IPS-18a (cell line): ENCODE data around the gene SEC14L1.
"Not testable (repeated sequence)": the region's sequence is repeated elsewhere in the genome, so short reads cannot be mapped to it uniquely, and the experiment has no call there.

Experiments
- H3K27ac ChIP-seq: one replicate; pipeline ENCODE4 v1.5.1; 2013; ENCODE audit warnings: low read length
- H3K27me3 ChIP-seq: one replicate; pipeline ENCODE4 v1.6.1; 2013; ENCODE audit warnings: mild to moderate bottlenecking, low read length; ENCODE audit not compliant: control insufficient read depth, insufficient read depth
- H3K36me3 ChIP-seq: one replicate; pipeline ENCODE4 v1.6.1; 2013; ENCODE audit warnings: low read depth, low read length; ENCODE audit not compliant: control insufficient read depth
- H3K4me1 ChIP-seq: one replicate; pipeline ENCODE4 v1.6.1; 2013; ENCODE audit warnings: low read depth, low read length; ENCODE audit not compliant: control insufficient read depth
- H3K4me3 ChIP-seq: one replicate; pipeline ENCODE4 v1.5.1; 2013; ENCODE audit warnings: low read length
- H3K9ac ChIP-seq: one replicate; pipeline ENCODE4 v1.6.1; 2013; ENCODE audit warnings: mild to moderate bottlenecking, low read length, moderate library complexity
- H3K9me3 ChIP-seq: one replicate; pipeline ENCODE4 v1.6.1; 2013; ENCODE audit warnings: low read depth, low read length; ENCODE audit not compliant: control insufficient read depth

The SEC14L1 gene

DNA sequence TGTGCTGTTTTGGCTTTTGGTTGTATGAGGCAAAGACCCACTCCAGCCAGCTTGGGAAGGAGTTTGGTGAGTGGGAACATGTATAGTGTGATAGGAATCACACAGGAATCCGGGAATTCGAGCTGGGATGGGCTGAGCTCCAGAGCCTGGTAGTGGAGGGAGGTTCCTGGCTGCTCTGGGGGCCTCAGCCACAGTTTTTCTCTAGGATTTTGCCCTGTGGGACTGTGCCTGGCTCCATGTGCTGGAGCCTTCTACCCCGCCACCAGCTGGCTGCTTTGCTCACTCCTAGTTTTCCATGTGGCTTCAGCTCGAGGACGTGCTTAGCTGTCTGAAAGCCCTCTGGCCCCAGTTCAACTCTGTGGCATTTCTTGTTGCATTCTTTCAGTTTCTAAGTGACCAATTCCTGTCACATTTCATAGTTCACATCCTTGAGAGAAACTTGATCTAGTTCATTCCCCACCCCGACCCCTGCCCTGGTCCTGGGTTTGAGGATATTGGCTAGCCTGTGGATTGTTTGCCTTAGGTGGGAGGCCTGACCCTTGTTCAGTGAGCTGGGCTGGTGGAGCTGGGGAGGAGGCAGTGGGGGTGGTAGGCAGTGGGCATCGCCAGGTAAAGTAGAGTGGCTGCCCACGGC is 5.0 kb downstream of the SEC14L1 start:
- H3K9ac ChIP-seq: no peak overlapping the region
- no peak overlapping the region for H3K4me3 ChIP-seq

DNA sequence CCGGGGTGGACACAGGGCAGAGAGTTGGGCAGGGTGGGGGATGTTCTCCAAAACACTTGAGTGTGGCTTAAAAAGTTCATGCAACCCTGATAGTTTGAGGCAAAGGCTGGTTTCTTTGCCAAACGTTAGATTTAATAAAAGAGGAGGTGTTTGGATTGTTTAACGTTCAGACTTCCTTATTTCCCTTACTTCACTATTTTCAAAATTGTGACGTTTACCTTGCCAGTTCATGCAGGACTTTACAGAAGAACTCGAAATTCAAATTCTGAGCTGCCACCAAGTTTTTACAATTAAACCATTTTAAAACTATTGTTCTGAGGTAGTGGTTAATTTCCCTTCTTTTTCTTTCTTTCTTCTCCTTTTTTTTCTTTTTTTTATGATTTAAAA is 5.5 kb downstream of the SEC14L1 start:
- no peak overlapping the region for H3K27ac ChIP-seq
- H3K9me3 ChIP-seq: no peaks in the 10 kb centered on the region
- H3K9ac ChIP-seq: no peak overlapping the region
- peaks cover 13% of the 10 kb centered on the region for H3K4me1 ChIP-seq
- H3K36me3 ChIP-seq: peaks cover 20% of the 10 kb centered on the region
- H3K27me3 ChIP-seq: no peaks in the 10 kb centered on the region
- no peak overlapping the region for H3K4me3 ChIP-seq

More for the DNA sequence above, 5.0 kb downstream of the SEC14L1 start:
- Histone ChIP-seq H3K27me3 (no peaks in the 10 kb centered on the region), H3K36me3 (peaks cover 20% of the 10 kb centered on the region), H3K4me1 (peaks cover 13% of the 10 kb centered on the region), H3K27ac (no peak overlapping the region), H3K9me3 (no peaks in the 10 kb centered on the region)

DNA sequence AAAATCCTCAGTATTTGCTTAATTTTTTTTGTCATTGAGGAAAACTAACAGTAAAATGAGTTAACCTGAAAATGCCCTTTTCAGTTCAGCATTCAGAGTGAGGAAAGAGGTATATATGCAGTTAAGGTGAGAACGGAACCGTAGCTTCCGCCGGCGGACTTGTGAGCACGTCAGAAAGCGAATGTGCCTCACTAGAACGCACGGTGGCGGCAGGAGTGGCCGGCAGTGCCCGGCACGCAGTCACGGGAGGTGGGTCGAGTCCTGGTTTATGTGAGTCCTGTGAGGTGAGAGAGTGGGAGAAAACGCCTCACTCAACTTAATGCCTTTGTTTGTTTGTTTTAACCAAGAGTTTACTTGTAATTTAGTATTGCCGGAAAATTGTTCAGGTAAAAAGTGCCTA is 6.1 kb downstream of the SEC14L1 start:
- H3K9ac ChIP-seq: no peak overlapping the region

GRCh38 chr17:77147357-77147801 is 6.6 kb downstream of the SEC14L1 start:
- no peak overlapping the region for H3K4me3 ChIP-seq
- H3K9me3 ChIP-seq: no peaks in the 10 kb centered on the region
- H3K27me3 ChIP-seq: no peaks in the 10 kb centered on the region
- no peak overlapping the region for H3K9ac ChIP-seq
- H3K27ac ChIP-seq: no peak overlapping the region
- peaks cover 20% of the 10 kb centered on the region for H3K36me3 ChIP-seq
- peaks cover 13% of the 10 kb centered on the region for H3K4me1 ChIP-seq

More for the DNA sequence above, 6.1 kb downstream of the SEC14L1 start:
- no peak overlapping the region for H3K4me3 ChIP-seq
- no peaks in the 10 kb centered on the region for H3K9me3 ChIP-seq
- H3K36me3 ChIP-seq: peaks cover 20% of the 10 kb centered on the region
- H3K27me3 ChIP-seq: no peaks in the 10 kb centered on the region
- no peak overlapping the region for H3K27ac ChIP-seq
- peaks cover 13% of the 10 kb centered on the region for H3K4me1 ChIP-seq

- no peaks in the 10 kb centered on the region for H3K9me3 ChIP-seq
- H3K36me3 ChIP-seq: peaks cover 17% of the 10 kb centered on the region
- no peak overlapping the region for H3K27ac ChIP-seq
- no peaks in the 10 kb centered on the region for H3K27me3 ChIP-seq
- H3K9ac ChIP-seq: no peak overlapping the region
- no peak overlapping the region for H3K4me3 ChIP-seq
- H3K4me1 ChIP-seq: peaks cover 13% of the 10 kb centered on the region
Observed at GRCh38 chr17:77148077-77148939, 7.5 kb downstream of the SEC14L1 start.

- Histone ChIP-seq H3K9ac (no peak overlapping the region), H3K36me3 (peaks cover 10% of the 10 kb centered on the region), H3K4me1 (peaks cover 13% of the 10 kb centered on the region), H3K4me3 (no peak overlapping the region), H3K27me3 (no peaks in the 10 kb centered on the region), H3K9me3 (no peaks in the 10 kb centered on the region), H3K27ac (no peak overlapping the region)
Observed at GRCh38 chr17:77148940-77149510, 8.3 kb downstream of the SEC14L1 start.

DNA sequence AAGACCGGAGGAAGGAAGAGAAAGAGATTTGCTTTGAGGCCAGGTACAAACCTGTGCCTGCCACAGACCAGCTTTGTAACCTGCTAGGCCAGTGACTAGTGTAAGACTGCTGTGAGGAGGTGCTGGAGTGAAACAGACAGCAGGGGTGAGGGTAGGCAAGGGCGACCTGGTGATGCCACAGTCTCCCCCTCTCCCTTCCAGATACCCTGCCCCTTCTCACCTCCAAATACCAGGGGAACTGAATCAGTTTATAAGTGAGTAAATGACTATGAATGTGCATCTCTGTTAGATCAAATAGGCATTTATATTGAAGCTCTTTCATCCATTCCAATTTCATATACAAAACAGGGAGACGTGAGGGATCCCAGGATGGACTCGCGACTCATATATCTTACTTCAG is 9.4 kb downstream of the SEC14L1 start:
- Histone ChIP-seq H3K27me3 (no peaks in the 10 kb centered on the region), H3K36me3 (peaks cover 5% of the 10 kb centered on the region), H3K9me3 (no peaks in the 10 kb centered on the region), H3K9ac (no peak overlapping the region), H3K27ac (no peak overlapping the region), H3K4me3 (no peak overlapping the region), H3K4me1 (peaks cover 13% of the 10 kb centered on the region)

DNA sequence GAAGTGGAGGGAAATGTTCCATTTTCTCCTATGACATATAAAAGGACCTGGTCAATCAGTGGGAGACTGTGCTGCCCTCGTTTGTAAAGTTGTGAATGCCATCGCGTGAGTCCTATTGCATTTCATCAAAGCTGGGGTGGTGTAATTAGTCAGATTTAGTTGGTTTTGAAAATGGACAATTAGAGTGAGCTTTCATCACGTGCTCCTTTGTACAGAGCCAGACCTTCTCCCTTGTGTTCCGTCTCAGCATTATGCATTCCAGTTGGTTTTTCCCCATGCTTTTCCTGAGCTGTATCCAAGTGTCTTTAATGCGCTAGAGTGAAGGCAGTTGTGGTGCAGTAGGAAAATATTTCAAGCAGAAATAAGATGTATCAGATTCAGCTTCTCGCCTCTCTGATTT is 10.4 kb downstream of the SEC14L1 start:
- no peak overlapping the region for H3K27ac ChIP-seq
- H3K4me1 ChIP-seq: peaks cover 13% of the 10 kb centered on the region
- no peak overlapping the region for H3K4me3 ChIP-seq
- no peak overlapping the region for H3K9ac ChIP-seq
- peaks cover 3% of the 10 kb centered on the region for H3K36me3 ChIP-seq
- H3K27me3 ChIP-seq: no peaks in the 10 kb centered on the region
- H3K9me3 ChIP-seq: no peaks in the 10 kb centered on the region

- not testable (repeated sequence) for H3K36me3 ChIP-seq, H3K4me1 ChIP-seq, H3K27ac ChIP-seq, H3K9me3 ChIP-seq, H3K27me3 ChIP-seq, H3K4me3 ChIP-seq, H3K9ac ChIP-seq
Observed at GRCh38 chr17:77152056-77152455, 11.3 kb downstream of the SEC14L1 start.

DNA sequence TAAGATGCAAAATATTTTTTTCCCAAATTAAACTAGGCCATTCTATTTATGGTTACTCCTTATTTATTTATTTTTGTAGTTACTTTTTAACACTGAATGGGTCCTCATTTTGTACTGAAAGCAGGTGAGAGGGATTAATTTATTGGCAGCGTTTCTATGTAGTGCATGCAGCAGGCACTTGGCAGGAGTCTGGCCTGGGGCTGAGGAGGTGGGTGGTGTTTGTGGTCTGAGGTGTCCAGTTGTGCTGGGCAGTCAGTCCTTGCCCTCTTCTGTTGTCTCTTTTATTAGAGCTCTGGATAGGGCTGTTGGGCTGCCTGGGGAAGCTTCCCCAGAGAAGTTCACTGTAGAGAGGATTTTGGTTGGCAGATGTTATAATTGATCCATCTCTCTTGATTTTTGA is 12.7 kb downstream of the SEC14L1 start:
- peaks cover 3% of the 10 kb centered on the region for H3K36me3 ChIP-seq
- H3K27ac ChIP-seq: no peak overlapping the region
- no peaks in the 10 kb centered on the region for H3K9me3 ChIP-seq
- H3K9ac ChIP-seq: no peak overlapping the region
- no peak overlapping the region for H3K4me3 ChIP-seq
- H3K4me1 ChIP-seq: no peaks in the 10 kb centered on the region
- H3K27me3 ChIP-seq: no peaks in the 10 kb centered on the region

- no peak overlapping the region for H3K27ac ChIP-seq
- peaks cover 1% of the 10 kb centered on the region for H3K36me3 ChIP-seq
- no peak overlapping the region for H3K4me3 ChIP-seq
- no peak overlapping the region for H3K9ac ChIP-seq
- no peaks in the 10 kb centered on the region for H3K4me1 ChIP-seq
- H3K27me3 ChIP-seq: no peaks in the 10 kb centered on the region
- no peaks in the 10 kb centered on the region for H3K9me3 ChIP-seq
Observed at GRCh38 chr17:77153999-77154586, 13.3 kb downstream of the SEC14L1 start.
